ENCODE data around the gene KCNN1. TPM values are rescaled to one million over a fixed set of nuclear protein-coding genes. Genes with fewer than 3 reads are reported as not detected.

Gene KCNN1
- total and polyA plus RNA-seq, 9 of the 15 experiments (the other 6 are each of a cell fraction or from before 2014, with no cell fraction given), result 0.01 to 6.2 (median 0.72) TPM

DNA sequence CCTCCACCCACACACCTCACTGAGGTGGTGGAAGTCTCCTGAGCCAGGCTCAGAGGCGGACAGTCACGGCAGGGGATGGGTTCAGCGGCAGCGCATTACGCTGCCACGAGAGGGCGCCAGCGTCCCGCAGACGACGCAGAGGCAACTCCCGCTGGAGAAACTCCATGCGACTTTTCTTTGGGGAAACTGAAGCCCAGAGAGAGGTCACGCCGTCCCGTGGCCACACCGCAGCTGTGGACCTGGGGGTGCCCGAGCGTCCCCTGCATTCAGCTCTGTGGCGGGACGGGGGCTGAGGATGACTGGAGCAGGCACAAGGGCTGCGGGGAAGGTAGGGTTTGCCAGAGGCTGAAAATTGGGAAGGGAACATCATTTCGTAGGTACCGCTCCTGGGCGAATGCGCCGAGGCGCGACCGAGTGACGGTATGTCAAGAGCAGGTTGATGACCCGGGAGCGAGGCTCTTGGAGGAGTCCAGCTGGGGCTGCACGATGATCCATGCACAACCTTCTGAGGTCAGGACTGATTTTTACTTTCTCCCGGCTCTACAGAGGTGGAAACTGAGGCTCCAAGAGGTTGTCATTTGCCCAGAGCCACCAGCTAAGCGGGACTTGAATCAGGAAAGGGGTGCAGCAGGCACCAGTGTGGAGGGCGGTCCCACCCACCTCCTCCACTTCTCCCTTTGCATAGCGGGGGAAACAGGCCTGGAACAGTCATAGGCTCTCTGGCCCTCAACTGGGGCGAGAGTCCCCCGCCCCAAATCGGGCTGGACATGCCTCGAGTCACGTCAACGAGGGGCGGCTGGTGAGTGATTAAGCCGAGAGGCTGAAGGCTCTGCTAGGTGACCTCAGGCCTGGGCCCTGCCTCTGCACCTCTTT lies 40.4 kb downstream of the KCNN1 start (continued):
- TF ChIP-seq, protein P1, sequence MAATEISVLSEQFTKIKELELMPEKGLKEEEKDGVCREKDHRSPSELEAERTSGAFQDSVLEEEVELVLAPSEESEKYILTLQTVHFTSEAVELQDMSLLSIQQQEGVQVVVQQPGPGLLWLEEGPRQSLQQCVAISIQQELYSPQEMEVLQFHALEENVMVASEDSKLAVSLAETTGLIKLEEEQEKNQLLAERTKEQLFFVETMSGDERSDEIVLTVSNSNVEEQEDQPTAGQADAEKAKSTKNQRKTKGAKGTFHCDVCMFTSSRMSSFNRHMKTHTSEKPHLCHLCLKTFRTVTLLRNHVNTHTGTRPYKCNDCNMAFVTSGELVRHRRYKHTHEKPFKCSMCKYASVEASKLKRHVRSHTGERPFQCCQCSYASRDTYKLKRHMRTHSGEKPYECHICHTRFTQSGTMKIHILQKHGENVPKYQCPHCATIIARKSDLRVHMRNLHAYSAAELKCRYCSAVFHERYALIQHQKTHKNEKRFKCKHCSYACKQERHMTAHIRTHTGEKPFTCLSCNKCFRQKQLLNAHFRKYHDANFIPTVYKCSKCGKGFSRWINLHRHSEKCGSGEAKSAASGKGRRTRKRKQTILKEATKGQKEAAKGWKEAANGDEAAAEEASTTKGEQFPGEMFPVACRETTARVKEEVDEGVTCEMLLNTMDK (IDR thresholded peaks at IDR 0.05; ENCODE audit: borderline replicate concordance, insufficient read depth, low read depth, low read length, poor library complexity, severe bottlenecking), result peak; percentile 93
- TF ChIP-seq, protein P2, sequence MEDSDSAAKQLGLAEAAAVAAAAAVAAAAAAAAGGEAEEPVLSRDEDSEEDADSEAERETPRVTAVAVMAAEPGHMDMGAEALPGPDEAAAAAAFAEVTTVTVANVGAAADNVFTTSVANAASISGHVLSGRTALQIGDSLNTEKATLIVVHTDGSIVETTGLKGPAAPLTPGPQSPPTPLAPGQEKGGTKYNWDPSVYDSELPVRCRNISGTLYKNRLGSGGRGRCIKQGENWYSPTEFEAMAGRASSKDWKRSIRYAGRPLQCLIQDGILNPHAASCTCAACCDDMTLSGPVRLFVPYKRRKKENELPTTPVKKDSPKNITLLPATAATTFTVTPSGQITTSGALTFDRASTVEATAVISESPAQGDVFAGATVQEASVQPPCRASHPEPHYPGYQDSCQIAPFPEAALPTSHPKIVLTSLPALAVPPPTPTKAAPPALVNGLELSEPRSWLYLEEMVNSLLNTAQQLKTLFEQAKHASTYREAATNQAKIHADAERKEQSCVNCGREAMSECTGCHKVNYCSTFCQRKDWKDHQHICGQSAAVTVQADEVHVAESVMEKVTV (CRISPR knock-in tag; IDR thresholded peaks at IDR 0.05), result peak; percentile 79
- TF ChIP-seq MTA3 (IDR thresholded peaks at IDR 0.05; ENCODE audit: borderline replicate concordance) (peak; percentile 26; the same call in 1 of the 2 replicates), MCM5 (IDR thresholded peaks at IDR 0.05; ENCODE audit: low read depth) (no peak), CTBP1 (IDR thresholded peaks at IDR 0.05; ENCODE audit: borderline replicate concordance) (peak; percentile 83; the same call in 1 of the 2 replicates), ERF (CRISPR knock-in tag; IDR thresholded peaks at IDR 0.05) (no peak), CC2D1A (IDR thresholded peaks at IDR 0.05) (peak; percentile 73), HIVEP1 (CRISPR knock-in tag; IDR thresholded peaks at IDR 0.05) (no peak), MXI1 (IDR thresholded peaks at IDR 0.05; ENCODE audit: low read depth, low read length) (0 out of 2 replicates have a peak, but pooled peaks have one; percentile 53), SREBF1 (IDR thresholded peaks at IDR 0.05; ENCODE audit: borderline replicate concordance, low read depth, low read length) (peak; percentile 67; the same call in 1 of the 2 replicates), GATAD2B (IDR thresholded peaks at IDR 0.05; ENCODE audit: borderline replicate concordance) (no peak), TBP (optimal IDR thresholded peaks at IDR 0.05; ENCODE audit: low read depth, low read length) (peak; percentile 28), KDM2B (CRISPR knock-in tag; IDR thresholded peaks at IDR 0.05) (no peak), NEUROD1 (IDR thresholded peaks at IDR 0.05; ENCODE audit: borderline replicate concordance, low read depth, low read length, partially characterized antibody) (peak; percentile 37)
- TF ChIP-seq, protein P3, sequence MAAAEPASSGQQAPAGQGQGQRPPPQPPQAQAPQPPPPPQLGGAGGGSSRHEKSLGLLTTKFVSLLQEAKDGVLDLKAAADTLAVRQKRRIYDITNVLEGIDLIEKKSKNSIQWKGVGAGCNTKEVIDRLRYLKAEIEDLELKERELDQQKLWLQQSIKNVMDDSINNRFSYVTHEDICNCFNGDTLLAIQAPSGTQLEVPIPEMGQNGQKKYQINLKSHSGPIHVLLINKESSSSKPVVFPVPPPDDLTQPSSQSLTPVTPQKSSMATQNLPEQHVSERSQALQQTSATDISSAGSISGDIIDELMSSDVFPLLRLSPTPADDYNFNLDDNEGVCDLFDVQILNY (CRISPR knock-in tag; IDR thresholded peaks at IDR 0.05), result no peak
- TF ChIP-seq, protein P4, sequence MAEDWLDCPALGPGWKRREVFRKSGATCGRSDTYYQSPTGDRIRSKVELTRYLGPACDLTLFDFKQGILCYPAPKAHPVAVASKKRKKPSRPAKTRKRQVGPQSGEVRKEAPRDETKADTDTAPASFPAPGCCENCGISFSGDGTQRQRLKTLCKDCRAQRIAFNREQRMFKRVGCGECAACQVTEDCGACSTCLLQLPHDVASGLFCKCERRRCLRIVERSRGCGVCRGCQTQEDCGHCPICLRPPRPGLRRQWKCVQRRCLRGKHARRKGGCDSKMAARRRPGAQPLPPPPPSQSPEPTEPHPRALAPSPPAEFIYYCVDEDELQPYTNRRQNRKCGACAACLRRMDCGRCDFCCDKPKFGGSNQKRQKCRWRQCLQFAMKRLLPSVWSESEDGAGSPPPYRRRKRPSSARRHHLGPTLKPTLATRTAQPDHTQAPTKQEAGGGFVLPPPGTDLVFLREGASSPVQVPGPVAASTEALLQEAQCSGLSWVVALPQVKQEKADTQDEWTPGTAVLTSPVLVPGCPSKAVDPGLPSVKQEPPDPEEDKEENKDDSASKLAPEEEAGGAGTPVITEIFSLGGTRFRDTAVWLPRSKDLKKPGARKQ (CRISPR knock-in tag; IDR thresholded peaks at IDR 0.05), result 0 out of 2 replicates have a peak, but pooled peaks have one; percentile 41
- TF ChIP-seq, protein P5, sequence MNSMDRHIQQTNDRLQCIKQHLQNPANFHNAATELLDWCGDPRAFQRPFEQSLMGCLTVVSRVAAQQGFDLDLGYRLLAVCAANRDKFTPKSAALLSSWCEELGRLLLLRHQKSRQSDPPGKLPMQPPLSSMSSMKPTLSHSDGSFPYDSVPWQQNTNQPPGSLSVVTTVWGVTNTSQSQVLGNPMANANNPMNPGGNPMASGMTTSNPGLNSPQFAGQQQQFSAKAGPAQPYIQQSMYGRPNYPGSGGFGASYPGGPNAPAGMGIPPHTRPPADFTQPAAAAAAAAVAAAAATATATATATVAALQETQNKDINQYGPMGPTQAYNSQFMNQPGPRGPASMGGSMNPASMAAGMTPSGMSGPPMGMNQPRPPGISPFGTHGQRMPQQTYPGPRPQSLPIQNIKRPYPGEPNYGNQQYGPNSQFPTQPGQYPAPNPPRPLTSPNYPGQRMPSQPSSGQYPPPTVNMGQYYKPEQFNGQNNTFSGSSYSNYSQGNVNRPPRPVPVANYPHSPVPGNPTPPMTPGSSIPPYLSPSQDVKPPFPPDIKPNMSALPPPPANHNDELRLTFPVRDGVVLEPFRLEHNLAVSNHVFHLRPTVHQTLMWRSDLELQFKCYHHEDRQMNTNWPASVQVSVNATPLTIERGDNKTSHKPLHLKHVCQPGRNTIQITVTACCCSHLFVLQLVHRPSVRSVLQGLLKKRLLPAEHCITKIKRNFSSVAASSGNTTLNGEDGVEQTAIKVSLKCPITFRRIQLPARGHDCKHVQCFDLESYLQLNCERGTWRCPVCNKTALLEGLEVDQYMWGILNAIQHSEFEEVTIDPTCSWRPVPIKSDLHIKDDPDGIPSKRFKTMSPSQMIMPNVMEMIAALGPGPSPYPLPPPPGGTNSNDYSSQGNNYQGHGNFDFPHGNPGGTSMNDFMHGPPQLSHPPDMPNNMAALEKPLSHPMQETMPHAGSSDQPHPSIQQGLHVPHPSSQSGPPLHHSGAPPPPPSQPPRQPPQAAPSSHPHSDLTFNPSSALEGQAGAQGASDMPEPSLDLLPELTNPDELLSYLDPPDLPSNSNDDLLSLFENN (IDR thresholded peaks at IDR 0.05; ENCODE audit: low read depth in 2 of 2, low read length in 2 of 2), result peak; percentile 20 to 46; a peak in 2 of 4 replicates

All from K562 (cell line).